Medulla oblongata (tissue), 1 donor: ENCODE data around the gene KRT6C.

Experiments
- DNase-seq: peaks from one replicate; pipeline ENCODE4 v3.0.0-alpha.2; 2015; ENCODE audit errors: extremely low spot score

KRT6C gene

DNA sequence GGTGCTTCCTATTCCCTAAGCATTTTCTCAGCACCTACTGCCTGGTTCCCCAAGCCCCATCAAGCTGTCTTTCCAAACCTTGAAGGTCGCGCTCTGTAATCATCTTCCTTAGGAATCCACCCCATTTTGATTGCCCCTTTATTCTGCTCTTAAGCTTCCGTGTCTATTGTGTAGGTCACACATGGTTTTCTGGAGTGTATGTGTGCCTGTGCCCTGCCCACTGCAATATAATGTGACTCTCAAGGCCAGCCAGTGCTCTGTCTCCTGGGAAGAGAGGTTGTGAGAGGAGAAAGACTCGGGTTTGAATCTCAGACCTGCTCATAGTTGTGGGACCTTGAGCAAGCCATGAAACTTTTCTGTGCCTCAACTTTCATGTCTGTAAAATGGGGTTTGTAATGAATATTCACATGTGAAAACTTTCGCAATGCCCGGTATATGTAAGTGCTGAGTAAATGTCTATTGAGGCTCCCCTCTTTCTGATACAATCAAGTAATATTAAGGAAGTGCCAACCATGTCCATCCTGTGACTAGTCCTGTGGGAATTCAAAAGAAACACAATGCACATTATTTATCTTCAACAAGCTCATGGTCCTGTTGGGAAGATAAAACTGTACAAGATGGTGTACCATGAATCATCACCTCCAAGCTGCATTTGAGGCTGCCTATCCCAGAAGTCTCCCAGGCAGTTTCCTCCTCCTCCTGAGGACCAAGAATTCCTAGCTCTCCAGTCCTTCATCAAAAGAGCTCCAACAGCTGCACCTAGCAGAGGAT, 38.7 kb downstream of the KRT6C start:
- no peak for DNase-seq

- no peak for DNase-seq
Measured at GRCh38 chr12:52434081-52434733, 39.4 kb downstream of the KRT6C start, which contains the start of gene KRT75. TSS of gene KRT75 (minus strand) at chr12:52434371. CDS start at chr12:52434304, 67 bp downstream.

DNA sequence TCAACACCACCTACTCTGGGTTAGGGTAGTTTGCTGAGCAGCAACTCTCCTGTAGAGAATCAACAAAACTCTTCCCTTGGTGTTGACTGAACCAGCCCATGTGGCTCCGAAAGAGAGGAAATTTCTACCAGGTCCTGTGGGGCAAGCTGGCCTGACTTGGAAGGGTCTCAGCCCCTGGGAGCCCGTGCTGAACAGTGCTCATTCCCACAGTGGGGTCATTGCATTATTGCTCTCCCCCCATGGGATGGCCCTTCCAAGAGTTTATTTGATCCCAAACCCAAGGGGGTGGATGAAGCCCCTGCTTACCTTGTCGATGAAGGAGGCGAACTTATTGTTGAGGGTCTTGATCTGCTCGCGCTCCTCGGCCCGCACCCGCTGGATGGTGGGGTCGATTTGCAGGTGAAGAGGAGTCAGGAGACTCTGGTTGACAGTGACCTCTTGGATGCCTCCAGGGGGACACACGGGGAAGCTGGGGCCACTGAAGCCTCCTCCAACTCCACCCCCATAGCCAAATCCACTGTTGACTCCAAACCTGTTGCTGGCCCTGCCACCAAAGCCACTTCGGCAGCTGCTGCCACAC, 40.0 kb downstream of the KRT6C start:
- DNase-seq: no peak

GRCh38 chr12:52432559-52433207, 40.9 kb downstream of the KRT6C start:
- DNase-seq: no peak

DNA sequence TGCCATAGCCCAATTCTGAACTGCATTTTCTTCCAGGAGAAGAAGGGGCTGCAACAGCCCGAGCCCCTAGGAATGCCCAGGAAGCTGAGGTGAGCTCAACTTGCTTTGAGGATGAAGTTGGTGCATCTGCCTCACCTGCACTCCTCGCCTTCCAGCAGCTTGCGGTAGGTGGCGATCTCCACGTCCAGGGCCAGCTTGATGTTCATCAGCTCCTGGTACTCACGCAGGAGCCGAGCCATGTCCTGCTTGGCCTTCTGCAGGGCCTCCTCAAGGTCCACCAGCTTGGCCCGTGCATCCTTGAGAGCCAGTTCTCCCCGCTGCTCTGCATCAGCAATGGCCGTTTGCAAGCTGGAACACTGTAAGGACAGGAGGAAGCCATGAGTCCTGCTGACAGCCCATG, 45.5 kb downstream of the KRT6C start:
- no peak for DNase-seq

GRCh38 chr12:52427083-52427482, 46.5 kb downstream of the KRT6C start:
- no peak for DNase-seq

DNA sequence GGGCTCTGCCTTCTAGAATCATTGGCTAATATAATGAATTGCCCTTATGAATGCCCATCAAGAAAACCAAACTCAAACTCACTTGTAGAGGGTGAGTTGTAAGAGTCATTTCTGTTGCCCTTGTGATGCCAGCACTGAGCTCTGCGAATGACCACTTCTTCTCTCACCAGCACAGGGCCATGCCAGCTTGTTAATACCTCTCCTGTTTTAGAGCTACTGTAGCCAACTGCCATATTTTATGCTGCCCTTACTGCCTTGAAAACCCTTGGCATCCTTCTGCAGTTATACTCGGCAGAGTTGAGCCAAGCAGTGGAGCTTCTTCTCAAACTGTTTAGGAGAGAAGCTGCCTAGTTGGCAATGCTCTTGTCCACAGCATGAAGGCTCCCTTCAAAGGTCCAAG, 47.6 kb downstream of the KRT6C start:
- DNase-seq: no peak

DNA sequence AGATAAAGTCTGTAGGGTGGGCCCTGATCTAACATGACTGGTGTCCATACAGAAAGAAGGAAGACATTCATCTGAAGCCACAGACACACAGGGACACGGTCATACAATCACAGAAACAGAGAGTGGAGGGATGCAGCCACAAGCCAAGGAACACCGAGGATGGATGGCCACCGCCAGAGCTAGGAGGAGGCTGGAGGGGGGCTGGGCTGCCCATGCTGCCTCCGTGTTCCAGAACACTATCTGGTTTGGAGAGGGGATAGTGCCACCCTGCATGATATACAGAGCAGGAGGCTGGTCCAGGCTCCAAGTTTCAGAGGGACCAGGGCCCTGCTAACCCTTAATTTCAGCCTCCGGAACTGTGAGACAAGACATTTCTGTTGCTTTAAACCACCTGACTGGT, 48.1 kb downstream of the KRT6C start:
- DNase-seq: no peak

GRCh38 chr12:52423661-52424500, 49.7 kb downstream of the KRT6C start:
- no peak for DNase-seq

DNA sequence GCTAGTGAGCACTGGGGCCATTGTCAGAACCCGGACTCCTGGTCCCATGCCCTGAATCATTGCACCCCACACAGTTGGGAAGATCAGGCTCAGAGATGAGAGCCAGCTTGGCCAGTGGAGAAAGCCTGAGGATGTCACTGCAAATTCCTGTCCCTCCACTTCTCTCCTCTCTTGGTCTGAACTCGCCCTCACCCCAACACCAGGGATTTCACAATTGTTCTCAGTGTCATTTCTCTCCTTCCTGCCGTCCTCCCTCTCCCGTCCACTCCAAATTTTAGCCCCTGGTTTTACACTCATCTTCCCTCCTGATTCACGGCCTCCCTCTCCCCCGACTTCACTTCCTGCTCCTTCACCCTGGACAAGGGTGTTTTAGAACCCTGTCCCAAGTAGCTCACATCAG, 50.6 kb downstream of the KRT6C start:
- no peak for DNase-seq

- no peak for DNase-seq
Measured at GRCh38 chr12:52419656-52420055, 53.9 kb downstream of the KRT6C start.

DNA sequence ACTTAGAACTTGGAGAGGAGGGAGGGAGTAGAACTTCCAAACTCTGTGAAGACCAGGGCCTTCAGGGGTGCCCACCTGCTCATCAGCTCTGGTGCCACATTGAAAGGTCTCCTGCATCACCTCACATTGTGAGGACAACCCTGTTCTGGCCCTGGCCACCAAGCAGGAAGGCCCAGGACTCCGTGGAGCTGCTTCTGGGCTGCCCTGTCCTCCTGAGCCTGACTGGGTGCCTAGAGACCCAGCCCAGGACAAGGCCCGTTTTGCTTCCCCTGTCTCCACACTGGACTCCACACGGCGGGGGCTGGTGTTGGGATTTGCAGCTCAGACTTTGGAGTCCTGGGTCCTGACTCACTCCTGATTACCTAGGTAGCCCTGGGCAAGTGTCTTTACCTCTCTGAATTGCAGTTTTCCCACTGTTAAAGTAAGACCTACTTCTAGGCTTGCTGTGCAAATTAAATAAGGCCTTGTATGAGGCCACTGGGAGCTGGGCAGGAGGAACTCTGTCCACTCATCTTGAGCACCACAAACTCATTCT, 55.0 kb downstream of the KRT6C start:
- no peak for DNase-seq
